Uterus (tissue), 2 donors: Measurements from ENCODE around the gene L2HGDH.

Experiments used
- POLR2A ChIP-seq, 2 donors: fragments of 450-650 bp; IDR thresholded peaks; one replicate each; pipeline ENCODE4 v1.6.1; 2016; ENCODE audit warnings: antibody characterized with exemption in 2 of 2, mild to moderate bottlenecking in 1 of 2, moderate library complexity in 1 of 2
- TF ChIP-seq, protein P1 (sequence below), 4 experiments: fragments of 200-600 bp in 2 of 4; fragments of 450-650 bp in 2 of 4; sonication (generic) in 2 of 4; IDR thresholded peaks; one replicate each; pipeline ENCODE4 v1.5.1; 2016 to 2019; ENCODE audit warnings: antibody characterized with exemption in 4 of 4, mild to moderate bottlenecking in 2 of 4, moderate library complexity in 1 of 4

DNA sequence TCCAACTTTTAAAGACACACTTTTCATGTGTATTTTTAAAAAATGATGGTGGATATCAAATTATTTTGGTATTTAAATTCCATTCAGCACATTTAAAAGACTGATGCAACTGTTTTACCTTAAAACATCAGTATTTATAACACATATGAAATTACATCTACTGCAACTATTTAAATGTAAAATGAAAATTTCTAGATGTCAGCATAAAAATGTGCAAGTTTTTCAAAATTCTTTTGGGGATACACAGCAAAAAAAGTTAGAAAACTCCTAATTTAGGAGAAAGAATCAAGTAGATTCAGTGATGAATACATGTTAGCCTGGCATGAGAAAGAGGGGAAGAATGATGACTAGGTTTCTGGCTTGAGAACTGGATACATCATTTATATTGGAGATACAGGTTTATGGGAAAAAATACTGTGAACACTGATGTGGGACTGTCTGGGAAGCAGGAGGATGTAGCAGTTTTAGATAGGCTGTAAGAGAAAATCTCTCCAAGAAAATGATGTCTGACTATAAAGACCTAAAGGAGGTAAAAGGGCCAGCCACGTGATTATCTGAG is 89.9 kb downstream of the L2HGDH start:
- TF ChIP-seq, protein P1, sequence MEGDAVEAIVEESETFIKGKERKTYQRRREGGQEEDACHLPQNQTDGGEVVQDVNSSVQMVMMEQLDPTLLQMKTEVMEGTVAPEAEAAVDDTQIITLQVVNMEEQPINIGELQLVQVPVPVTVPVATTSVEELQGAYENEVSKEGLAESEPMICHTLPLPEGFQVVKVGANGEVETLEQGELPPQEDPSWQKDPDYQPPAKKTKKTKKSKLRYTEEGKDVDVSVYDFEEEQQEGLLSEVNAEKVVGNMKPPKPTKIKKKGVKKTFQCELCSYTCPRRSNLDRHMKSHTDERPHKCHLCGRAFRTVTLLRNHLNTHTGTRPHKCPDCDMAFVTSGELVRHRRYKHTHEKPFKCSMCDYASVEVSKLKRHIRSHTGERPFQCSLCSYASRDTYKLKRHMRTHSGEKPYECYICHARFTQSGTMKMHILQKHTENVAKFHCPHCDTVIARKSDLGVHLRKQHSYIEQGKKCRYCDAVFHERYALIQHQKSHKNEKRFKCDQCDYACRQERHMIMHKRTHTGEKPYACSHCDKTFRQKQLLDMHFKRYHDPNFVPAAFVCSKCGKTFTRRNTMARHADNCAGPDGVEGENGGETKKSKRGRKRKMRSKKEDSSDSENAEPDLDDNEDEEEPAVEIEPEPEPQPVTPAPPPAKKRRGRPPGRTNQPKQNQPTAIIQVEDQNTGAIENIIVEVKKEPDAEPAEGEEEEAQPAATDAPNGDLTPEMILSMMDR (IDR thresholded peaks at IDR 0.05), result no peak
- no peak for TF ChIP-seq POLR2A (IDR thresholded peaks at IDR 0.05)
